IPS-NIHi7 (cell line): ENCODE results near the gene CYP2C9.
"Not testable (repeated sequence)": the region's sequence is repeated elsewhere in the genome, so short reads cannot be mapped to it uniquely, and the experiment has no call there.

ENCODE experiments used
- DNase-seq: peaks from one replicate; pipeline ENCODE4 v3.0.0; 2012; ENCODE audit warnings: mixed read lengths; ENCODE audit errors: extremely low spot score

The CYP2C9 gene

GRCh38 chr10:94938383-94938782, at the start of gene CYP2C9:
Gene CYP2C9 (plus strand): TSS chr10:94938658. CDS start chr10:94938683, 25 bp downstream.
- DNase-seq, result no peak

- DNase-seq, result no peak
These were observed 49.3 kb upstream of the CYP2C9 start for GRCh38 chr10:94889123-94889522.

GRCh38 chr10:94890264-94891022, 48.0 kb upstream of the CYP2C9 start:
- no peak for DNase-seq

GRCh38 chr10:94898414-94898813, 40.0 kb upstream of the CYP2C9 start:
- not testable (repeated sequence) for DNase-seq

GRCh38 chr10:94902080-94902479, 36.4 kb upstream of the CYP2C9 start:
- no peak for DNase-seq

GRCh38 chr10:94902570-94902969, 35.9 kb upstream of the CYP2C9 start:
- DNase-seq, result no peak

- not testable (repeated sequence) for DNase-seq
These were observed 33.8 kb upstream of the CYP2C9 start for GRCh38 chr10:94904506-94905148.

GRCh38 chr10:94916423-94916822, 22.0 kb upstream of the CYP2C9 start:
- DNase-seq, result no peak

GRCh38 chr10:94936721-94937120, 1.7 kb upstream of the CYP2C9 start:
- DNase-seq, result no peak

- not testable (repeated sequence) for DNase-seq
These were observed 5.1 kb downstream of the CYP2C9 start for GRCh38 chr10:94943432-94944103.

- not testable (repeated sequence) for DNase-seq
These were observed 7.7 kb downstream of the CYP2C9 start for GRCh38 chr10:94946181-94946580.

GRCh38 chr10:94963901-94964300, 25.4 kb downstream of the CYP2C9 start:
- peak; percentile 63 for DNase-seq

GRCh38 chr10:94983555-94983954, 45.1 kb downstream of the CYP2C9 start:
- peak; percentile 19 for DNase-seq

- no peak for DNase-seq
These were observed 50.7 kb downstream of the CYP2C9 start for GRCh38 chr10:94989192-94989591.

GRCh38 chr10:94991243-94991888, 52.9 kb downstream of the CYP2C9 start:
- no peak for DNase-seq

GRCh38 chr10:94992811-94993210, 54.4 kb downstream of the CYP2C9 start:
- peak; percentile 20 for DNase-seq

- peak; percentile 51 for DNase-seq
These were observed 59.3 kb downstream of the CYP2C9 start for GRCh38 chr10:94997741-94998174.

GRCh38 chr10:95026461-95026860, 88.0 kb downstream of the CYP2C9 start:
- DNase-seq, result no peak

GRCh38 chr10:95031656-95032055, 93.2 kb downstream of the CYP2C9 start:
- DNase-seq, result no peak

GRCh38 chr10:95034401-95034800, 95.9 kb downstream of the CYP2C9 start:
- DNase-seq, result no peak

- DNase-seq, result no peak
These were observed 97.2 kb downstream of the CYP2C9 start for GRCh38 chr10:95035332-95036295.
